ENCODE measurements around the gene TFB1M.

GRCh38 chr6:155232848-155233247, 81.4 kb downstream of the TFB1M start:
- TF ChIP-seq POLR2AphosphoS5 (IDR thresholded peaks at IDR 0.05; ENCODE audit: low read depth, low read length) (no peak), SIN3A (IDR thresholded peaks at IDR 0.05; ENCODE audit: borderline replicate concordance, insufficient read depth, low read length) (no peak), TAF1 (IDR thresholded peaks at IDR 0.05; ENCODE audit: borderline replicate concordance, insufficient read depth, low read length) (no peak)
